Vagina (tissue), 2 donors: ENCODE measurements around the gene SSB. TPM values are rescaled to one million over a fixed set of nuclear protein-coding genes. Genes with fewer than 3 reads are reported as not detected.
"Not testable (repeated sequence)": the region's sequence is repeated elsewhere in the genome, so short reads cannot be mapped to it uniquely, and the experiment has no call there.

Experiments used
- DNase-seq, 2 donors: peaks; one replicate each; pipeline ENCODE4 v3.0.0-alpha.2; 2017; ENCODE audit errors: extremely low spot score in 2 of 2
- H3K27ac ChIP-seq: fragments of 200-600 bp; sonication (generic); one replicate; pipeline ENCODE4 v1.5.1; 2019
- H3K27me3 ChIP-seq: fragments of 200-600 bp; sonication (generic); one replicate; pipeline ENCODE4 v1.5.1; 2019
- H3K36me3 ChIP-seq, 2 donors: fragments of 200-600 bp; sonication (generic); one replicate each; pipeline ENCODE4 v1.5.1; 2017 to 2019
- H3K4me1 ChIP-seq: fragments of 200-600 bp; sonication (generic); one replicate; pipeline ENCODE4 v1.5.1; 2019
- H3K4me3 ChIP-seq, 2 donors: fragments of 200-600 bp; sonication (generic); 1 replicate in 1 of 2; 2 replicates in 1 of 2; pipeline ENCODE4 v1.5.1; 2016 to 2019
- H3K9me3 ChIP-seq: fragments of 200-600 bp; sonication (generic); one replicate; pipeline ENCODE4 v1.5.1; 2019
- POLR2A ChIP-seq, 2 donors: fragments of 450-650 bp; IDR thresholded peaks; one replicate each; pipeline ENCODE4 v1.6.1; 2017; ENCODE audit warnings: antibody characterized with exemption in 2 of 2, mild to moderate bottlenecking in 2 of 2, moderate library complexity in 2 of 2
- POLR2AphosphoS5 ChIP-seq, 2 donors: sonication (generic); formaldehyde crosslinking; IDR thresholded peaks; one replicate each; pipeline ENCODE4 v1.9.0; 2017; ENCODE audit warnings: antibody characterized with exemption in 2 of 2, mild to moderate bottlenecking in 2 of 2, low read depth in 1 of 2; ENCODE audit not compliant: insufficient read depth in 1 of 2
- intact Hi-C: fragments of 100-400 bp; cut with DNase I; formaldehyde crosslinking; loops from one replicate; pipeline ENCODE4 v1.15.1; 2023
- total RNA-seq: library from RNA; depleted of rRNA; stranded (reverse); fragments of >200 nt; gene quantifications from one replicate; pipeline ENCODE4 v1.2.3, GENCODE V29; 2016
- TF ChIP-seq, protein P1 (sequence below), 3 experiments: fragments of 450-650 bp in 2 of 3; fragments of 200-600 bp in 1 of 3; sonication (generic) in 1 of 3; IDR thresholded peaks; one replicate each; pipeline ENCODE4 v1.5.1; 2017 to 2019; ENCODE audit warnings: antibody characterized with exemption in 3 of 3, mild to moderate bottlenecking in 2 of 3, moderate library complexity in 2 of 3

The SSB gene
- total RNA-seq, 1 donor from 2014 or later: 47.1 TPM

DNA sequence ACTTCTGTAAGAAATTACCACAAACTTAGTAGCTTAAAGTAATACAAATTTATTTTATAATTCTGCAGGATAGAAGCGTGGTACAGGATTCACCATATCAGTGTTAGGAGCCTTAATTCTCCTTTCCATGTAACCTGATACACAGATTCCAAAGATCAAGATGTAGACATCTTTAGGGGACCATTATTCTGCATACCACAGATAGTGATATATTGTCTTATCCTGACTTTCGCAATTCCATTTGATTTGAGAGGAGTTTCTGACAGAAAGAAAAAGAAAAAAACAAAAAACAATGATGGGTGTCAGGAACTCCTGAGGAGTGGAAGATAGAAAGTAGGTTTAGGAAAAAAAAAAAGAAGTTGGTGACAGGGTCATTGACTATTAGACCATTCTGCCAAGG is 40.9 kb upstream of the SSB start:
- no peak overlapping the region for H3K27ac ChIP-seq
- no peaks in the 10 kb centered on the region for H3K4me1 ChIP-seq
- no peaks in the 10 kb centered on the region for H3K27me3 ChIP-seq
- H3K36me3 ChIP-seq: no peaks in the 10 kb centered on the region
- intact Hi-C loops: no loop called here
- no peaks in the 10 kb centered on the region for H3K9me3 ChIP-seq
- TF ChIP-seq, protein P1, sequence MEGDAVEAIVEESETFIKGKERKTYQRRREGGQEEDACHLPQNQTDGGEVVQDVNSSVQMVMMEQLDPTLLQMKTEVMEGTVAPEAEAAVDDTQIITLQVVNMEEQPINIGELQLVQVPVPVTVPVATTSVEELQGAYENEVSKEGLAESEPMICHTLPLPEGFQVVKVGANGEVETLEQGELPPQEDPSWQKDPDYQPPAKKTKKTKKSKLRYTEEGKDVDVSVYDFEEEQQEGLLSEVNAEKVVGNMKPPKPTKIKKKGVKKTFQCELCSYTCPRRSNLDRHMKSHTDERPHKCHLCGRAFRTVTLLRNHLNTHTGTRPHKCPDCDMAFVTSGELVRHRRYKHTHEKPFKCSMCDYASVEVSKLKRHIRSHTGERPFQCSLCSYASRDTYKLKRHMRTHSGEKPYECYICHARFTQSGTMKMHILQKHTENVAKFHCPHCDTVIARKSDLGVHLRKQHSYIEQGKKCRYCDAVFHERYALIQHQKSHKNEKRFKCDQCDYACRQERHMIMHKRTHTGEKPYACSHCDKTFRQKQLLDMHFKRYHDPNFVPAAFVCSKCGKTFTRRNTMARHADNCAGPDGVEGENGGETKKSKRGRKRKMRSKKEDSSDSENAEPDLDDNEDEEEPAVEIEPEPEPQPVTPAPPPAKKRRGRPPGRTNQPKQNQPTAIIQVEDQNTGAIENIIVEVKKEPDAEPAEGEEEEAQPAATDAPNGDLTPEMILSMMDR (IDR thresholded peaks at IDR 0.05): no peak
- no peak for TF ChIP-seq POLR2AphosphoS5 (IDR thresholded peaks at IDR 0.05; ENCODE audit: insufficient read depth in 1 of 2, low read depth in 1 of 2)
- no peak for TF ChIP-seq POLR2A (IDR thresholded peaks at IDR 0.05)
- no peak overlapping the region for H3K4me3 ChIP-seq
- DNase-seq: no peak

DNA sequence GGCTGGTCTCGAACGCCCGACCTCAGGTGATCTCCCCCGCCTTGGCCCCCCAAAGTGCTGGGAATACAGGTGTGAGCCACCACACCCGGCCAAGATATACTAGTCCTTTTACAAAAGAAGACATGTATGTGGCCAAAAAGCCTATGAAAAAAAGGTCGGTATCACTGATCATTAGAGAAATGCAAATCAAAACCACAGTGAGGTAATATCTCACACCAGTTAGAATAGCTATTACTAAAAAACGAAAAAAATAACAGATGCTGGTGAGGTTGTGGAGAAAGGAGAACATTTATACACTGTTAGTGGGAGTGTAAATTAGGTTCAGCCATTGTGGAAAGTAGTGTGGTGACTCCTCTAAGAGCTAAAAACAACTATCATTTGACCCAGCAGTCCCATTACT is 38.7 kb upstream of the SSB start:
- Histone ChIP-seq H3K4me1 (no peaks in the 10 kb centered on the region), H3K36me3 (no peaks in the 10 kb centered on the region), H3K4me3 (no peak overlapping the region), H3K27ac (no peak overlapping the region), H3K27me3 (no peaks in the 10 kb centered on the region), H3K9me3 (no peaks in the 10 kb centered on the region)
- TF ChIP-seq, protein P1 (IDR thresholded peaks at IDR 0.05): no peak
- TF ChIP-seq POLR2AphosphoS5 (IDR thresholded peaks at IDR 0.05; ENCODE audit: insufficient read depth in 1 of 2, low read depth in 1 of 2) (no peak), POLR2A (IDR thresholded peaks at IDR 0.05) (no peak)
- DNase-seq: no peak
- intact Hi-C loops: no loop called here

DNA sequence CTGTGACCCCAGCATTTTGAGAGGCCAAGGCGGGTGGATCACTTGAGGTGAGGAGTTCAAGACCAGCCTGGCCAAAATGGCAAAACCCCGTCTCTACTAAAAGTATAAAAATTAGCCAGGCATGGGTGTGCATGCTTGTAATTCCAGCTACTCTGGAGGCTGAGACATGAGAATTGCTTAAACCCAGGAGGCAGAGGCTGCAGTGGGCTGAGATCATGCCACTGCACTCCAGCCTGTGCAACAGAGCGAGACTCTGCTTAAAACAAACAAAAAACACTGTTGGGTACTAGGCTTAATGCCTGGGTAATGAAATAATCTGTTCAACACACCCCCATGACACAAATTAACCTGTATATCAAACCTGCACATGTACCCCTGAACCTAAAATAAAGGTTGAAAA is 37.9 kb upstream of the SSB start:
- H3K27ac ChIP-seq, H3K9me3 ChIP-seq, H3K4me1 ChIP-seq, intact Hi-C loops, H3K27me3 ChIP-seq, DNase-seq, H3K36me3 ChIP-seq, H3K4me3 ChIP-seq: not testable (repeated sequence)

DNA sequence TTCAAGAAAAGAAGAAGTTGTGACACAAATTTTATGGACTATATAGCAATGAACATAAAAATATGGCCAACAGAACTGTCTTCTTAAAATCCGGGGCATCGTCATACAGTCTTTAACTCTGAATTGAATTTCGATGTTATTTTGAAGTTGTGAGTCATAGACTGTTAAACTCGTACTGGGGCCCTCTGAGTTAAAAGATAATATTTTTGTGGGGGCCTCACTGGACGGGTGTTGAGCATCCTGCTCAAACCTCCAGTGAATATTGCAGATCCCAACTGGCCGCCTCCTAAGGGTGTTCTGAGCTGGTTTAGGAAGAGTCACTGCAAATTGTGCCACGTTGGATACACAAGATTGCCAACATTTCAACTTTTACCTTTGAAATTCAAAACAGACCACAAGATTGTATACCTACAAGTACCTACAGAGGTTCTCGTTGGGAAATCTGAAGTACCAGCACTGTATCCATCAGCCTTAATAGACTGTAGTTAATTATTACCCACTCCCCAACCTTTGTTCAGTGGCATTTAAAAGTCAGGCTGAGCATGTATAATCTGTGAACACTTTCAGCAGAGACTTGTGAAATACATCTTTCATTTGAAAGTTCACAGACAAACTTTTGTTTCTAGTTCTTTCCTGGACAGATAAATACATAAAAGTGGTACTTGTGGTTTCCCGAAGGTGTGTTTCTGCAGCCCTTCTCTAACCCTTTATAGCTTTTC is 37.3 kb upstream of the SSB start:
- H3K4me1 ChIP-seq: no peaks in the 10 kb centered on the region
- H3K9me3 ChIP-seq: no peaks in the 10 kb centered on the region
- H3K27me3 ChIP-seq: no peaks in the 10 kb centered on the region
- intact Hi-C loops: no loop called here
- H3K4me3 ChIP-seq: no peak overlapping the region
- DNase-seq: no peak
- H3K36me3 ChIP-seq: no peaks in the 10 kb centered on the region
- TF ChIP-seq POLR2AphosphoS5 (IDR thresholded peaks at IDR 0.05; ENCODE audit: insufficient read depth in 1 of 2, low read depth in 1 of 2) (no peak), POLR2A (IDR thresholded peaks at IDR 0.05) (no peak)
- TF ChIP-seq, protein P1 (IDR thresholded peaks at IDR 0.05): no peak
- H3K27ac ChIP-seq: no peak overlapping the region

DNA sequence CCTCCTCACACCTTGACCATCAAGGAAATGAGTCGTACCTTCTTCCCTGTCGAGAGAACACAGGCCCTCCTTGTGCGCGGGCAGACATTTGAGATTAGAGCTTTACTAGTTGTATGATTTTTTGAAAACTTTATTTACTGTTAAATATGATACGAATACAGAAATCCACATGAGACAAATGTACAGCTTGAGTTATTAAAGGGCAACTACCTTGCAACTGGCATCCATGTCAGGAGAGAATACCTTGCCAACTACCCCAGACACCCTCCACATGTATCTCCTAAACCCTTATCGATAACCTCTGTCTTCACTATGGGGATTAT is 36.7 kb upstream of the SSB start:
- Histone ChIP-seq H3K4me3 (no peak overlapping the region), H3K27ac (no peak overlapping the region), H3K4me1 (no peaks in the 10 kb centered on the region), H3K27me3 (no peaks in the 10 kb centered on the region), H3K9me3 (no peaks in the 10 kb centered on the region), H3K36me3 (no peaks in the 10 kb centered on the region)
- DNase-seq: no peak
- TF ChIP-seq, protein P1 (IDR thresholded peaks at IDR 0.05): no peak
- TF ChIP-seq POLR2AphosphoS5 (IDR thresholded peaks at IDR 0.05; ENCODE audit: insufficient read depth in 1 of 2, low read depth in 1 of 2): no peak
- TF ChIP-seq POLR2A (IDR thresholded peaks at IDR 0.05): no peak
- intact Hi-C loops: no loop called here
